IMR-90 (cell line): ENCODE data around the gene FUT7. TPM values are rescaled to one million over a fixed set of nuclear protein-coding genes. Genes with fewer than 3 reads are reported as not detected.

ENCODE experiments used
- ATAC-seq: fragments of 200-7000 bp; cut with Tn5 transposase; 2 replicates; pipeline ENCODE4 v1.9.1; 2020; ENCODE audit warnings: low read depth, mild to moderate bottlenecking, moderate library complexity
- BruUV-seq: library from RNA; stranded (reverse); fragments of 400-500 nt; replicated peaks from 2 replicates; lab custom pipeline; 2021; lab: Mats Ljungman, UMichigan
- CTCF ChIA-PET: fragments of 300-600 bp; formaldehyde crosslinking; extraction: SDS; loops from one replicate; lab custom pipeline; 2021; ENCODE audit warnings: antibody characterized with exemption; lab: Yijun Ruan, JAX
- POLR2A ChIA-PET: fragments of 300-600 bp; sonication (Branson Sonifier 250); formaldehyde crosslinking; loops from one replicate; lab custom pipeline; 2022; ENCODE audit warnings: antibody characterized with exemption; ENCODE audit not compliant: unreplicated experiment; lab: Charles Lee
- DNase-seq: peaks from one replicate; pipeline ENCODE4 v3.0.0; 2013
- H2AFZ ChIP-seq: replicated peaks from 2 replicates; pipeline ENCODE3; 2013; ENCODE audit warnings: low read length, mild to moderate bottlenecking; ENCODE audit not compliant: poor library complexity
- H2AK5ac ChIP-seq: 2 replicates; pipeline ENCODE4 v1.6.1; 2013; ENCODE audit warnings: low read depth, low read length, inconsistent platforms
- H2AK9ac ChIP-seq: replicated peaks from 2 replicates; pipeline ENCODE3; 2013; ENCODE audit warnings: mild to moderate bottlenecking, low read depth, low read length, moderate library complexity; ENCODE audit not compliant: poor library complexity
- H2BK120ac ChIP-seq: 2 replicates; pipeline ENCODE4 v1.6.1; 2013; ENCODE audit warnings: low read depth, low read length, inconsistent platforms
- H2BK15ac ChIP-seq: 3 replicates; pipeline ENCODE4 v1.6.1; 2013; ENCODE audit warnings: low read depth, low read length, inconsistent platforms
- H2BK20ac ChIP-seq: 2 replicates; pipeline ENCODE4 v1.6.1; 2013; ENCODE audit warnings: low read depth, mild to moderate bottlenecking, inconsistent platforms, low read length, moderate library complexity
- H2BK5ac ChIP-seq: 2 replicates; pipeline ENCODE4 v1.6.1; 2013; ENCODE audit warnings: mild to moderate bottlenecking, low read depth, low read length, inconsistent platforms; ENCODE audit not compliant: poor library complexity, severe bottlenecking
- H3K14ac ChIP-seq: replicated peaks from 2 replicates; pipeline ENCODE4 v1.6.1; 2013; ENCODE audit warnings: low read depth, low read length, inconsistent platforms
- H3K18ac ChIP-seq: 2 replicates; pipeline ENCODE4 v1.6.1; 2013; ENCODE audit warnings: low read depth, low read length, control low read depth
- H3K23ac ChIP-seq: 2 replicates; pipeline ENCODE4 v1.6.1; 2013; ENCODE audit warnings: low read depth, low read length, inconsistent platforms
- H3K27ac ChIP-seq: 2 replicates; pipeline ENCODE4 v1.5.1; 2013; ENCODE audit warnings: mild to moderate bottlenecking, control low read depth, low read length; ENCODE audit not compliant: insufficient read depth
- H3K27me3 ChIP-seq: 2 replicates; pipeline ENCODE4 v1.6.1; 2013; ENCODE audit warnings: low read length; ENCODE audit not compliant: control insufficient read depth, insufficient read depth
- H3K36me3 ChIP-seq: 2 replicates; pipeline ENCODE4 v1.6.1; 2013; ENCODE audit warnings: low read length, mixed read lengths; ENCODE audit not compliant: control insufficient read depth, insufficient read depth
- H3K4ac ChIP-seq: 2 replicates; pipeline ENCODE4 v1.6.1; 2013; ENCODE audit warnings: low read depth, low read length, inconsistent platforms
- H3K4me1 ChIP-seq: 2 replicates; pipeline ENCODE4 v1.6.1; 2013; ENCODE audit warnings: low read length, mixed read lengths; ENCODE audit not compliant: control insufficient read depth, insufficient read depth
- H3K4me2 ChIP-seq: 2 replicates; pipeline ENCODE4 v1.6.1; 2013; ENCODE audit warnings: low read depth, mild to moderate bottlenecking, control low read depth, low read length, moderate library complexity
- H3K4me3 ChIP-seq: 2 replicates; pipeline ENCODE4 v1.5.1; 2013; ENCODE audit warnings: low read depth, mild to moderate bottlenecking, control low read depth, low read length, moderate library complexity; ENCODE audit not compliant: insufficient read depth
- H3K56ac ChIP-seq: 2 replicates; pipeline ENCODE4 v1.6.1; 2013; ENCODE audit warnings: low read length, inconsistent platforms; ENCODE audit not compliant: insufficient read depth; ENCODE audit errors: extremely low read depth
- H3K79me1 ChIP-seq, 2 experiments: 2 replicates each; pipeline ENCODE4 v1.6.1; 2013; ENCODE audit warnings: low read length in 2 of 2, inconsistent platforms in 1 of 2, low read depth in 1 of 2
- H3K9ac ChIP-seq: 2 replicates; pipeline ENCODE4 v1.6.1; 2013; ENCODE audit warnings: low read depth, low read length, control low read depth
- H3K9me1 ChIP-seq: 2 replicates; pipeline ENCODE4 v1.6.1; 2013; ENCODE audit warnings: low read length, inconsistent platforms; ENCODE audit not compliant: insufficient read depth
- H3K9me3 ChIP-seq: 2 replicates; pipeline ENCODE4 v1.6.1; 2013; ENCODE audit warnings: low read length; ENCODE audit not compliant: control insufficient read depth, insufficient read depth
- H4K20me1 ChIP-seq: 2 replicates; pipeline ENCODE4 v1.6.1; 2013; ENCODE audit warnings: low read length, inconsistent platforms; ENCODE audit not compliant: insufficient read depth
- H4K5ac ChIP-seq: 2 replicates; pipeline ENCODE4 v1.6.1; 2013; ENCODE audit warnings: mild to moderate bottlenecking, low read depth, low read length, control low read depth
- H4K8ac ChIP-seq, 2 experiments: 2 replicates each; pipeline ENCODE4 v1.6.1; 2013; ENCODE audit warnings: low read depth in 2 of 2, low read length in 2 of 2, control low read depth in 1 of 2, inconsistent platforms in 1 of 2
- H4K91ac ChIP-seq: 2 replicates; pipeline ENCODE4 v1.6.1; 2013; ENCODE audit warnings: low read depth, low read length, inconsistent platforms; ENCODE audit not compliant: insufficient read depth
- BHLHE40 ChIP-seq: fragments of 150-350 bp; IDR thresholded peaks from 2 replicates; pipeline ENCODE4 v1.6.1; 2016; ENCODE audit warnings: mild to moderate bottlenecking, low read depth, low read length
- WGBS, 2 experiments: methylation state at CpG; one replicate each; pipeline versions ENCODE4 v1.1.5 to v1.1.7; 2013; ENCODE audit warnings: missing lambda C conversion rate in 2 of 2; ENCODE audit not compliant: insufficient read length in 1 of 2; ENCODE audit errors: extremely low coverage in 2 of 2; 5-methylcytosine and 5-hydroxymethylcytosine counted together
- dilution Hi-C: fragments of 300-500 bp; cut with HindIII; formaldehyde crosslinking; loops from one replicate; pipeline ENCODE4 v1.14.3; 2018; ENCODE audit warnings: low sequenced_read_pairs; ENCODE audit not compliant: unreplicated experiment
- in situ Hi-C: fragments of 300-500 bp; cut with MboI; formaldehyde crosslinking; loops from 3 replicates; pipeline ENCODE4 v1.14.3; 2019; ENCODE audit warnings: low sequenced_read_pairs, inconsistent platforms, mixed read lengths
- intact Hi-C: fragments of 100-400 bp; cut with micrococcal nuclease; formaldehyde crosslinking; loops from 2 replicates; pipeline ENCODE4 v1.10.0; 2022
- polyA plus RNA-seq, 3 experiments: library from polyadenylated mRNA; depleted of rRNA; stranded (reverse); fragments of >200 nt; gene quantifications; 2 replicates each; pipeline ENCODE4 v1.2.3, GENCODE V29; 2012; ENCODE audit warnings: low replicate concordance in 1 of 3
- total RNA-seq: library from RNA; depleted of rRNA; stranded (reverse); fragments of >200 nt; gene quantifications from 2 replicates; pipeline ENCODE4 v1.2.3, GENCODE V29; 2012
- TF ChIP-seq, protein P1 (sequence below): fragments of 150-350 bp; IDR thresholded peaks from 2 replicates; pipeline ENCODE4 v1.6.1; 2016; ENCODE audit warnings: low read depth, mild to moderate bottlenecking, low read length, moderate library complexity, borderline replicate concordance
- TF ChIP-seq, protein P2 (sequence below): fragments of 150-350 bp; IDR thresholded peaks from 2 replicates; pipeline ENCODE4 v1.6.1; 2017; ENCODE audit warnings: mild to moderate bottlenecking, antibody characterized with exemption, low read length, low read depth

Gene FUT7
- total and polyA plus RNA-seq, 2 of the 4 experiments (the other 2 are of a cell fraction): not detected

DNA sequence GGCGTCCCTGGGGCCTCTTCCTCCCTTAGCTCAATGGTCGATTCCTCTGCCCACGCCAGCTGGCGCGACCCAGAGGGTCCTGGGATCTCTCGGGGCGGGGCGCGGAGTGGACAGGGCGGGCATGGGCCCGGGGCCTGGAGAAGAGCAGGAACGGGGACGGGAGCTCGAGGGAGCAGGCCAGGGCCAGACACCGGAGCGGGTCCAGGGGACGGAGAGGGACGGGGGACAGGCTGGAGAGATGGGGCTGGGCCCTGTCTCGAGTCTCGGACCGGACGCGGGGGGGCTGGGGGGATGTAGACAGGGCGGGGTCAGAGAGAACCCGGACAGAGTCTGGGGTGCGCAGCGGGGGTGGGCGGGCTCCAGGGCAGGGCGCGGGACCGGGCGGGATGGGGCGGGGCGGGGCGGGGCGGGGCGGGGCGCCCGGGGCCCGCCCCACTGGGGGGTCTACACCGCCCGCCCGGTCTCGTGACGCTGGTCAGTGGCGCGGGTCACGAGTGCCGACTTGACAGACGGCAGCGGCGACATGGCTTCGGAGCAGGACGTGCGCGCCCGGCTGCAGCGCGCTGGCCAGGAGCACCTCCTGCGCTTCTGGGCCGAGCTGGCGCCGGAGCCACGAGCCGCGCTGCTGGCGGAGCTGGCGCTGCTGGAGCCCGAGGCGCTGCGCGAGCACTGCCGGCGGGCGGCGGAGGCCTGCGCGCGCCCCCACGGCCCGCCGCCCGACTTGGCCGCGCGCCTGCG, 45.3 kb upstream of the FUT7 start, which contains the start of gene UAP1L1:
Gene UAP1L1, plus strand, starts transcription at position 508 of the 738 bp plus-strand sequence. Its CDS starts 16 bp downstream, at position 524.
- Histone ChIP-seq H3K9me1 (no peaks in the 10 kb centered on the region), H3K14ac (peak within 1 kb of the TSS; percentile 71), H3K4ac (peak within 1 kb of the TSS; percentile 88), H2AK9ac (peak within 1 kb of the TSS; percentile 96), H4K91ac (peak within 1 kb of the TSS; percentile 38), H3K9ac (peak within 1 kb of the TSS; percentile 78), H2BK20ac (no peak within 1 kb of the TSS; the same call in 1 of the 2 replicates), H3K23ac (peak within 1 kb of the TSS; percentile 66), H3K18ac (peak within 1 kb of the TSS; percentile 74; the same call in 1 of the 2 replicates), H4K5ac (peak within 1 kb of the TSS; percentile 52), H2BK15ac (no peak within 1 kb of the TSS; the same call in 2 of the 3 replicates), H3K27me3 (no peaks in the 10 kb centered on the region), H4K20me1 (peaks cover 10% of the 10 kb centered on the region), H2AK5ac (peak within 1 kb of the TSS; percentile 28), H2BK5ac (peak within 1 kb of the TSS; percentile 24), H3K9me3 (no peaks in the 10 kb centered on the region), H2AFZ (peak within 1 kb of the TSS; percentile 95), H3K56ac (peak within 1 kb of the TSS; percentile 41), H3K4me3 (peak within 1 kb of the TSS; percentile 99), H3K4me1 (no peaks in the 10 kb centered on the region), H4K8ac (peak within 1 kb of the TSS; percentile 41 to 97; a peak in 2 of 4 replicates), H3K27ac (peak within 1 kb of the TSS; percentile 54), H3K4me2 (peak within 1 kb of the TSS; percentile 89), H3K79me1 (peaks cover 8 to 33% of the 10 kb centered on the region in 2 experiments), H2BK120ac (peak within 1 kb of the TSS; percentile 68), H3K36me3 (peaks cover 21% of the 10 kb centered on the region; the same call in 1 of the 2 replicates)
- dilution Hi-C loops: no loop called here
- in situ Hi-C loops: no loop called here
- DNase-seq: peak; percentile 42
- CTCF ChIA-PET: interaction anchor here (1.2 to 1.5 kb wide), 2 partner anchors 13 to 31 kb away, joined by 5 to 7 read pairs; no protein-coding TSS in a partner anchor
- POLR2A ChIA-PET: interaction anchor here (0.5 to 0.6 kb wide), 2 partner anchors 9 to 55 kb away, joined by 4 to 8 read pairs; no protein-coding TSS in a partner anchor
- 6% methylated on average over 40 of the region's 87 CpGs; no CpG with 5 or more reads in 1 of the 2 experiments for WGBS, 2 experiments
- peak; percentile 85 for ATAC-seq
- intact Hi-C loops: no loop called here
- no TSS peak for BruUV-seq
- TF ChIP-seq, protein P1, sequence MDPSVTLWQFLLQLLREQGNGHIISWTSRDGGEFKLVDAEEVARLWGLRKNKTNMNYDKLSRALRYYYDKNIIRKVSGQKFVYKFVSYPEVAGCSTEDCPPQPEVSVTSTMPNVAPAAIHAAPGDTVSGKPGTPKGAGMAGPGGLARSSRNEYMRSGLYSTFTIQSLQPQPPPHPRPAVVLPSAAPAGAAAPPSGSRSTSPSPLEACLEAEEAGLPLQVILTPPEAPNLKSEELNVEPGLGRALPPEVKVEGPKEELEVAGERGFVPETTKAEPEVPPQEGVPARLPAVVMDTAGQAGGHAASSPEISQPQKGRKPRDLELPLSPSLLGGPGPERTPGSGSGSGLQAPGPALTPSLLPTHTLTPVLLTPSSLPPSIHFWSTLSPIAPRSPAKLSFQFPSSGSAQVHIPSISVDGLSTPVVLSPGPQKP: no peak
- TF ChIP-seq, protein P2, sequence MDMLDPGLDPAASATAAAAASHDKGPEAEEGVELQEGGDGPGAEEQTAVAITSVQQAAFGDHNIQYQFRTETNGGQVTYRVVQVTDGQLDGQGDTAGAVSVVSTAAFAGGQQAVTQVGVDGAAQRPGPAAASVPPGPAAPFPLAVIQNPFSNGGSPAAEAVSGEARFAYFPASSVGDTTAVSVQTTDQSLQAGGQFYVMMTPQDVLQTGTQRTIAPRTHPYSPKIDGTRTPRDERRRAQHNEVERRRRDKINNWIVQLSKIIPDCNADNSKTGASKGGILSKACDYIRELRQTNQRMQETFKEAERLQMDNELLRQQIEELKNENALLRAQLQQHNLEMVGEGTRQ: peak; percentile 51; the same call in 1 of the 2 replicates
- peak; percentile 61; the same call in 1 of the 2 replicates for TF ChIP-seq BHLHE40
